MM.1S (cell line): ENCODE data around the gene SSH3.

Experiments used
- CTCF ChIP-seq: fragments of 300-600 bp; sonication (generic); IDR thresholded peaks from 2 replicates; pipeline ENCODE4 v1.5.1; 2016; ENCODE audit warnings: antibody characterized with exemption, low read length, mixed read lengths
- EZH2 ChIP-seq: fragments of 300-600 bp; sonication (generic); optimal IDR thresholded peaks from 2 replicates; pipeline ENCODE3; 2017; ENCODE audit warnings: low read depth, mild to moderate bottlenecking, antibody characterized with exemption, low read length, mixed read lengths

- TF ChIP-seq CTCF (no peak), EZH2 (no peak)
Measured at GRCh38 chr11:67316882-67317204, 13.5 kb downstream of the SSH3 start.
